HCT116 (cell line): Measurements from ENCODE around the gene AIDA. TPM values are rescaled to one million over a fixed set of nuclear protein-coding genes. Genes with fewer than 3 reads are reported as not detected.

Experiments
- ATAC-seq: fragments of 200-7000 bp; cut with Tn5 transposase; 2 replicates; pipeline ENCODE4 v1.9.1; 2020; ENCODE audit warnings: mild to moderate bottlenecking, moderate library complexity
- BruUV-seq: library from RNA; stranded (reverse); fragments of 400-500 nt; replicated peaks from 2 replicates; lab custom pipeline; 2021; lab: Mats Ljungman, UMichigan
- CTCF ChIA-PET: fragments of 300-600 bp; sonication (Branson Sonifier 250); formaldehyde crosslinking; loops from one replicate; lab custom pipeline; 2021; ENCODE audit warnings: antibody characterized with exemption; lab: Charles Lee
- POLR2A ChIA-PET: fragments of 300-600, 350-600 bp; sonication (Branson Sonifier 250); formaldehyde crosslinking; loops from one replicate; lab custom pipeline; 2021; ENCODE audit warnings: antibody characterized with exemption; lab: Charles Lee
- RAD21 ChIA-PET, 2 experiments: fragments of 300-600 bp; sonication (Branson Sonifier 250); formaldehyde crosslinking; loops; one replicate each; lab custom pipeline; 2023; ENCODE audit warnings: low total read pairs in 2 of 2; ENCODE audit not compliant: uncharacterized antibody in 2 of 2, unreplicated experiment in 2 of 2, low non-redundant PET in 1 of 2; lab: Charles Lee
- DNase-seq: peaks from one replicate; pipeline ENCODE4 v3.0.0-alpha.2; 2010; ENCODE audit warnings: low read depth, low spot score
- H2AFZ ChIP-seq: fragments of 200-600 bp; shearing (Covaris generic), sonication (generic); 2 replicates; pipeline ENCODE4 v1.6.1; 2017; ENCODE audit warnings: low read depth, mixed run types, mixed read lengths, antibody characterized with exemption, low read length; ENCODE audit not compliant: poor library complexity, severe bottlenecking
- H3K27ac ChIP-seq: 2 replicates; pipeline ENCODE4 v1.5.1; 2012; ENCODE audit warnings: low read depth, low read length
- H3K27me3 ChIP-seq: fragments of 200-600 bp; sonication (generic); 2 replicates; pipeline ENCODE4 v1.6.1; 2016; ENCODE audit warnings: mixed run types, low read length, mixed read lengths; ENCODE audit not compliant: insufficient read depth
- H3K36me3 ChIP-seq, 2 experiments: fragments of 200-500 bp in 1 of 2; fragments of 200-600 bp in 1 of 2; sonication (Bioruptor generic) in 1 of 2; sonication (generic) in 1 of 2; 2 replicates each; pipeline versions ENCODE4 v1.5.1 to v1.6.1; 2014 to 2016; ENCODE audit warnings: low read length in 2 of 2, inconsistent platforms in 1 of 2, mixed read lengths in 1 of 2, mixed run types in 1 of 2; ENCODE audit not compliant: insufficient read depth in 2 of 2, control insufficient read depth in 1 of 2
- H3K4me1 ChIP-seq, 2 experiments: fragments of 200-600 bp in 1 of 2; sonication (generic) in 1 of 2; 2 replicates each; pipeline versions ENCODE4 v1.5.1 to v1.6.1; 2012 to 2017; ENCODE audit warnings: low read length in 2 of 2, inconsistent platforms in 1 of 2, mild to moderate bottlenecking in 1 of 2, mixed read lengths in 1 of 2, mixed run types in 1 of 2, moderate library complexity in 1 of 2; ENCODE audit not compliant: insufficient read depth in 2 of 2, control insufficient read depth in 1 of 2
- H3K4me2 ChIP-seq: fragments of 200-600 bp; sonication (generic); 2 replicates; pipeline ENCODE4 v1.6.1; 2017; ENCODE audit warnings: mixed run types, low read length, mixed read lengths
- H3K4me3 ChIP-seq, 2 experiments: fragments of 200-600 bp in 1 of 2; sonication (generic) in 1 of 2; replicated peaks in 1 of 2; 2 replicates each; pipeline ENCODE4 v1.5.1; 2011 to 2016; ENCODE audit warnings: low read length in 2 of 2, control low read depth in 1 of 2, low read depth in 1 of 2, mild to moderate bottlenecking in 1 of 2, mixed read lengths in 1 of 2, mixed run types in 1 of 2
- H3K79me2 ChIP-seq: fragments of 200-600 bp; sonication (generic); 2 replicates; pipeline ENCODE4 v1.6.1; 2017; ENCODE audit warnings: mild to moderate bottlenecking, mixed run types, low read length, moderate library complexity, mixed read lengths; ENCODE audit not compliant: insufficient read depth
- H3K9ac ChIP-seq: fragments of 200-600 bp; sonication (generic); 2 replicates; pipeline ENCODE4 v1.6.1; 2016; ENCODE audit warnings: low read length, mixed read lengths
- H3K9me2 ChIP-seq: fragments of 200-600 bp; sonication (generic), shearing (Covaris generic); 2 replicates; pipeline ENCODE4 v1.6.1; 2017; ENCODE audit warnings: mixed run types, mild to moderate bottlenecking, moderate library complexity; ENCODE audit not compliant: insufficient read depth
- H3K9me3 ChIP-seq, 2 experiments: fragments of 200-500 bp in 1 of 2; fragments of 200-600 bp in 1 of 2; sonication (Bioruptor generic) in 1 of 2; sonication (generic) in 1 of 2; 2 replicates each; pipeline ENCODE4 v1.6.1; 2014 to 2017; ENCODE audit warnings: low read length in 2 of 2, mixed read lengths in 2 of 2, inconsistent platforms in 1 of 2, low read depth in 1 of 2, mild to moderate bottlenecking in 1 of 2, mixed run types in 1 of 2, moderate library complexity in 1 of 2; ENCODE audit not compliant: control insufficient read depth in 1 of 2, insufficient read depth in 1 of 2
- H4K20me1 ChIP-seq: fragments of 200-600 bp; sonication (generic), shearing (Covaris generic); 2 replicates; pipeline ENCODE4 v1.6.1; 2017; ENCODE audit warnings: mixed run types, mild to moderate bottlenecking, moderate library complexity; ENCODE audit not compliant: insufficient read depth
- CBX3 ChIP-seq: IDR thresholded peaks from 2 replicates; pipeline ENCODE4 v1.6.1; 2012; ENCODE audit warnings: low read depth
- CEBPB ChIP-seq: IDR thresholded peaks from 2 replicates; pipeline ENCODE4 v1.6.1; 2012; ENCODE audit warnings: low read depth
- CTCF ChIP-seq, 3 experiments: fragments of 200-600 bp in 1 of 3; sonication (generic) in 1 of 3; IDR thresholded peaks in 2 of 3; conservative IDR thresholded peaks in 1 of 3; 2 replicates each; pipeline ENCODE4 v1.5.1; 2012 to 2017; ENCODE audit warnings: low read depth in 2 of 3, low read length in 2 of 3, antibody characterized with exemption in 1 of 3, borderline replicate concordance in 1 of 3, control low read depth in 1 of 3, mild to moderate bottlenecking in 1 of 3, mixed read lengths in 1 of 3, mixed run types in 1 of 3, moderate library complexity in 1 of 3; ENCODE audit not compliant: insufficient read depth in 1 of 3
- EGR1 ChIP-seq: IDR thresholded peaks from 2 replicates; pipeline ENCODE4 v1.6.1; 2012; ENCODE audit warnings: low read depth
- ELF1 ChIP-seq: IDR thresholded peaks from 2 replicates; pipeline ENCODE4 v1.6.1; 2012; ENCODE audit warnings: low read depth, borderline replicate concordance
- EZH2phosphoT487 ChIP-seq: fragments of 200-600 bp; IDR thresholded peaks from 2 replicates; pipeline ENCODE4 v1.6.1; 2018; ENCODE audit warnings: antibody characterized with exemption, borderline replicate concordance
- JUND ChIP-seq: IDR thresholded peaks from 2 replicates; pipeline ENCODE4 v1.6.1; 2012
- MAX ChIP-seq: IDR thresholded peaks from 2 replicates; pipeline ENCODE4 v1.6.1; 2012
- POLR2A ChIP-seq: IDR thresholded peaks from 2 replicates; pipeline ENCODE4 v1.7.0; 2011; ENCODE audit warnings: borderline replicate concordance; ENCODE audit not compliant: insufficient read depth, insufficient read length; ENCODE audit errors: extremely low read depth
- POLR2AphosphoS5 ChIP-seq: IDR thresholded peaks from 2 replicates; pipeline ENCODE4 v1.6.1; 2011; ENCODE audit warnings: mild to moderate bottlenecking, low read depth, low read length, moderate library complexity
- RAD21 ChIP-seq: IDR thresholded peaks from 2 replicates; pipeline ENCODE4 v1.6.1; 2012; ENCODE audit warnings: low read depth, mild to moderate bottlenecking
- SRF ChIP-seq: IDR thresholded peaks from 2 replicates; pipeline ENCODE4 v1.6.1; 2012; ENCODE audit warnings: low read depth
- TCF7L2 ChIP-seq: IDR thresholded peaks from 2 replicates; pipeline ENCODE4 v1.7.0; 2011; ENCODE audit warnings: borderline replicate concordance, inconsistent platforms; ENCODE audit not compliant: insufficient read depth, insufficient read length; ENCODE audit errors: extremely low read depth
- ZFX ChIP-seq: fragments of 450-650 bp; IDR thresholded peaks from 2 replicates; pipeline ENCODE4 v1.6.1; 2017
- ZNF274 ChIP-seq: fragments of 200-500 bp; sonication (Bioruptor generic); IDR thresholded peaks from 2 replicates; pipeline ENCODE4 v1.6.1; 2014; ENCODE audit warnings: mild to moderate bottlenecking, low read depth, low read length, inconsistent platforms
- intact Hi-C: fragments of 100-400 bp; cut with micrococcal nuclease; formaldehyde crosslinking; loops from 2 replicates; pipeline ENCODE4 v1.10.0; 2022
- total RNA-seq: library from RNA; stranded (reverse); gene quantifications from one replicate; pipeline ENCODE4 v1.2.1, GENCODE V29; 2021; ENCODE audit not compliant: unreplicated experiment

AIDA gene
- total RNA-seq, 1 experiment from 2014 or later: 53.2 TPM

GRCh38 chr1:222712253-222713090 is at the start of gene AIDA, which contains the start of gene BROX (continued):
- TF ChIP-seq SRF: no peak; the same call in 1 of the 2 replicates
- TF ChIP-seq EZH2phosphoT487: no peak
- TF ChIP-seq RAD21: no peak
- TF ChIP-seq ELF1: peak; percentile 100
- peak; percentile 58 for TF ChIP-seq MAX
- TF ChIP-seq ZFX: no peak
- TF ChIP-seq TCF7L2: peak; percentile 49
- peak; percentile 92 for TF ChIP-seq EGR1
- no peak for TF ChIP-seq JUND
- no peak for TF ChIP-seq CBX3

GRCh38 chr1:222761083-222761482 is 48.8 kb upstream of the AIDA start:
- no peaks in the 10 kb centered on the region for H3K27me3 ChIP-seq
- TF ChIP-seq SRF (no peak), POLR2AphosphoS5 (no peak), ZFX (no peak), ZNF274 (no peak), EZH2phosphoT487 (no peak), TCF7L2 (no peak), CEBPB (no peak), CTCF (IDR thresholded peaks at IDR 0.05 in 2 of 3, conservative IDR thresholded peaks at IDR 0.05 in 1 of 3; ENCODE audit: borderline replicate concordance in 1 of 3, insufficient read depth in 1 of 3, low read depth in 2 of 3, low read length in 2 of 3) (no peak), POLR2A (no peak), RAD21 (no peak), EGR1 (no peak), JUND (no peak)
- H3K9ac ChIP-seq: no peak overlapping the region
- H3K79me2 ChIP-seq: no peaks in the 10 kb centered on the region
- no peak overlapping the region for H2AFZ ChIP-seq
- no TSS peak for BruUV-seq
- RAD21 ChIA-PET: no interaction called here
- H4K20me1 ChIP-seq: no peaks in the 10 kb centered on the region
- ATAC-seq: no peak
- CTCF ChIA-PET: no interaction called here
- POLR2A ChIA-PET: no interaction called here
- H3K4me2 ChIP-seq: no peak overlapping the region
- no peaks in the 10 kb centered on the region for H3K36me3 ChIP-seq
- intact Hi-C loops: no loop called here
- H3K4me1 ChIP-seq: no peaks in the 10 kb centered on the region
- H3K9me2 ChIP-seq: no peaks in the 10 kb centered on the region
- no peaks in the 10 kb centered on the region for H3K9me3 ChIP-seq
- H3K27ac ChIP-seq: no peak overlapping the region
- H3K4me3 ChIP-seq: no peak overlapping the region
- DNase-seq: no peak
